NCI-H2227 treated with DMSO at 0.1 percent for 48 hours (cell line): ENCODE results near the gene EML5.
A peak's percentile ranks its signal among the peaks of the same experiment; 100 is the strongest.
"Not testable (repeated sequence)": the region's sequence is repeated elsewhere in the genome, so short reads cannot be mapped to it uniquely, and the experiment has no call there.

Experiments used
- DNase-seq: peaks from one replicate; lab custom pipeline; 2025; lab: John Stamatoyannopoulos, UW

Gene EML5

DNA sequence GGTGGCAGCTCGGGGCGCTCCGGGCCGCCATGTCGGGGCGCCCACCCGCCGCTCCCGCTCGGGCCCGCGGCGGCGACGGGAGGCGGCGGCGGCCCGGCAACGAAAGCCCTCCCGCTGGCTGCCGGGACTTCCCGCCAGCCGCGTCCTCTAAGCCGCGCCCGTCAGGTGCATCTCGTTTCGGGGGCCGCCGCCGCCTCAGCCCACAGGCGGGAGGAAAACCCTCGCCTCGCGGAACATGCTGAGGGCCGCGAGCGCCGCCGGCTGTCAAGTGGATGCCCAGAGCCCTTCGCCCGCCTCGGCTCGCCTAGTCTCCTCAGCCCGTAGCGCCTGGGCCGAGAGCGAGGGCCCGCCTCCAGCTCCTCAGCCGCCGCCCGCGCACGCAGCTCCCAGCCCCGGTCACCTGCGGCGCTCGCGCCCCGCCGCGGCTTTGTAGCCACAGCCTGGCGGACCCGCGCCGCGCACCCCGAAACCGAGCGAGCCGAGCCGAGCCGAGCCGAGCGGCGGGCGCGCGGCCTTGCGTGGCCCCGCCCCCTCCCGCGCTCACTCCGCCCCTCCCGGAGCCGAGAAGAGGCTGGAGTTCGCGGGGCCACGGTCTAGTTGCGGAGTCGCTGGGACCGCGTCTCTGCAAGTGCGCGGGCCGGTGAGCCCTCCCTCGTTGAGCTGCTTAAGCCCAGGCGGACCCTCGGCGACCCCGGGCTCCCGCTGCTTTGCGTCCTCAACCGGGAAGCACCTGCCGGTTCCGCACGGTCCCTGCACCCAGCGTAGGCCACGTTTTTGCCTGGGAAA is at the start of gene EML5:
Gene EML5 (minus strand): TSS at position 481 of the 786 bp plus-strand sequence. CDS start 450 bp downstream, at position 31.
- peak; percentile 74 for DNase-seq

- DNase-seq: no peak
These were observed 49.7 kb upstream of the EML5 start for GRCh38 chr14:88842414-88842813.

DNA sequence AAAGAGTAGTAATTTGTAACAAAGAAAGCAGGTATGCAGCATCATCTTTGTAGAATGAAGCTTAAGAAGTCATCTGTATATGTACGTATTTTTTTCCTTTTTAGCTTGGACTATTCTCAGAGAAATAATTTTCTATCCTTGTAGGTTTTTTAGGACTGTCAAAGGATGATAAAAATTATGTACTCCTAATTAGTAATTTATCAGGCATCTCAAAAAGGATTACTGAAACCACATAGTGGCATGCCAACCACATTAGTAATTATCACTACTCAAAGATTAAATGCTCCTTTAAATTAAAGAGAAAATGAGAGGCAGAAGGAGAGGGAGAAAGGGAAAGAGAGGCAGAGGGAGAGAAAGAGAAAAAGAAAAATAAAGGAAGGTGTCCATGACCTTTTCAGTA is 49.0 kb upstream of the EML5 start:
- DNase-seq: no peak

GRCh38 chr14:88840926-88841325 is 48.2 kb upstream of the EML5 start:
- no peak for DNase-seq

DNA sequence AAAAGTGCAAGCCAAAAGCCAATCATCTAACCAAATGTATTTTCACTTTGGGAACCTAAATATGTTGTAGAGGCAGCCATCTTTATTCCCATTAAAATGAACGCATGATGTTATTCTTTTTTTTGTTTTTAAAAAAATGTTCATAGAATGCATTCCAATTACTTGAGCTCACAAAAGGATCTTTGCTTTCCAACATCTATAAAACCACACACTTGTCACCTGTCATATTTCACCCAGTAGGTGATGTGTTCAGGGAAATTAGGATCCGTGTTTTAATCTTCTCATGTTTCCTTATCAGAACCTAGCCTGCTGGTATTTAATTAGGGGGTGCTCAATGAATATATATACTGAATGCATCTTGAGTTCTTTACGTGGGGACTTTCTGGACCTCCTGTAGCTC is 45.3 kb upstream of the EML5 start:
- DNase-seq: no peak

GRCh38 chr14:88837495-88837894 is 44.7 kb upstream of the EML5 start:
- DNase-seq: no peak

DNA sequence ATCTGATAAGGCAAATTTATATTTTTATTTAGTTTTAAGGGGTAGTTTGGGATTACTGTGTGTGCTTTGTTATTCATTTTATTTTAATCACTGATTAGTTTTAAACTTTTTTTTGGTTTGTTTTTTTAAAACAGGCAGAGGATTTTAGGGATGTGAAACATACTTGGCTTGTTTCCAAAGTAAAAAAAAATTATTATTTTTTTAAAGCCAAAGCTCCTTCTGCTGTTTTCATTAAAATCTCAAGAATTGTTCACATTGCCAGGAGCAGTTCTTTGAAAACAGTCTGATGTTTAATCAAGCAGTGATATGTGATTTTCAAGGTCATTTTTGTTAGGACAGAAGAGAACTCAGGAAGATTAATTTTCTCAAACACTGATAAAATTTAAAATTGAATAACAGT is 42.9 kb upstream of the EML5 start:
- no peak for DNase-seq

DNA sequence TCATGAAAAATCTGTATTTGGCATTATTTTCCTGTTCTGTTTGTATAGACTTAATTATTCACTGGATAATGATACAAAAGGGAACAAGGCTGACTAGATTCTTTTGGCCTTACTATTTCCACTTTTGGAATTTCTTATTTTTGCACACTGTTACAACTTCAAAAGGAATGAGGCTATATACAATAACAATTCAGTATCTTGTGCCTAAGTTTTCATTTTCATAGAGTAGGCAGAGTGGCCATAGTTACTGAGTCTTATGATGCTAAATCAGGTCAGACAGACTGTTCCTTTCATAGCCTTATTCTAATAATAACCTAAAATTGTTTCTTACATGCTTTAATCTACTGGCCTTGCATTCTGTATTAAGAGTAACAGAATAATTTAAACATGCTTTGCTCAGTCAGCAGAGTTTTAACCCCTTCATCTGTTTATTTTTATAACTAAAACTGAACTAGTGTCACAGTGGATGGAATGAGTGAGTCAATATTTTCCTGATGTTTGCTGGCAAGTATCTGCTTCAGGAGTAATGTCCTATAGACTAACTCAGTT is 42.2 kb upstream of the EML5 start:
- no peak for DNase-seq

DNA sequence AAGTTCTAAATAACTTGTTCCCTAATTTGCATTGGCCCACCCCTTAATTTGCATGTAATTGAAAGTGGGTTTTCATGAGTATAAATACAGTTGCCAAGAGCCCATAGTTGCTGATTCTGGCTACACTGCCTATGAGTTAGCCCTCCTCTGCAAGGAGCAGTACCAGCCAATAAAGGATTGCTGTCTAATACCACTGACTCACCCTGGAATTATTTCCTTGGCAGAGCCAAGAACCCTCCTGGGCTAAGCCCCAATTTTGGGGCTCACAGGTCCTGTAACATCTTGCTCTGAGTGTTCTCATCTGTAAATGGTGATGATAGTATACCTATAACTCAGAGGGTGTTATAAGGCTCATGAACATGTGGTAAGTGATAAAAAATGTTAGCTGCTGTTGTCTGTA is 38.5 kb upstream of the EML5 start:
- DNase-seq: no peak

- DNase-seq: peak; percentile 46
These were observed 37.0 kb upstream of the EML5 start for GRCh38 chr14:88829685-88830302.

DNA sequence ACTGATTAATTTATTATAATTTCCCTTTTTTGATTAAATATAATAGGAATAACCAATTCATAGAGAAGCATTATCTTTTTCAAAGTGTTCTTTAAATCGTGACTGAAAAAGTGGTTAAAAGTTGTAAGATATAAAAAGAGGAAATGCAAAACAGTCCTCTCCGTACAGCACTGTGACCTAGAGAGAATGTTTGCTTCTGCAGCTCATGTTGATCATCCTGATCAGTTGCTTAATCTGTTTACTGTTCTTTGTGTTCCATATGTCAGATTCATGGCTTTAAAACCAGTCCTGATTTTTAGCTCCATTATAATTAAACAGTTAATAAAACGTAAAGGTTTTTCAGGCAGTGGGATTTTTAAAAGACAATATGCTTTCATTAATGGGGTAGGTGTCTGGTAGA is 36.4 kb upstream of the EML5 start:
- DNase-seq: no peak

- peak; percentile 52 for DNase-seq
These were observed 32.8 kb upstream of the EML5 start for GRCh38 chr14:88825503-88825902.

DNA sequence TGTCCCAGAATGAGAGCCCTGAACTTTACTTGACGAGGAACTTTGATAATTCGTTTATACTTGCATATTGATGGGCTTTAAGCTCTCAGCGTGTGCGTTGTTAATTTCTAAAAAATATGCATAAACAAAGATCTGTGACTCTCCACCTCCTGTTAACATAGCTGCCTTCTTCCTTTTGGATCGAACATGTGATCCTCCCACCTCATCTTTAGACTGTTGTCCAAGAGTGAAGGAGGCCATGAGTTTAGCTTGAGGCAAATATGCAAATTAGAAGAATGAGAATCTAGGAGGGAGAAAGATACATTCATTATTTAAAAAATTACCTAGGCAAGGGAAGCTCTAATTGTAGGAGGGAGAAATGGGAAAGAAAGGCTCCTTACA is 32.3 kb upstream of the EML5 start:
- no peak for DNase-seq

DNA sequence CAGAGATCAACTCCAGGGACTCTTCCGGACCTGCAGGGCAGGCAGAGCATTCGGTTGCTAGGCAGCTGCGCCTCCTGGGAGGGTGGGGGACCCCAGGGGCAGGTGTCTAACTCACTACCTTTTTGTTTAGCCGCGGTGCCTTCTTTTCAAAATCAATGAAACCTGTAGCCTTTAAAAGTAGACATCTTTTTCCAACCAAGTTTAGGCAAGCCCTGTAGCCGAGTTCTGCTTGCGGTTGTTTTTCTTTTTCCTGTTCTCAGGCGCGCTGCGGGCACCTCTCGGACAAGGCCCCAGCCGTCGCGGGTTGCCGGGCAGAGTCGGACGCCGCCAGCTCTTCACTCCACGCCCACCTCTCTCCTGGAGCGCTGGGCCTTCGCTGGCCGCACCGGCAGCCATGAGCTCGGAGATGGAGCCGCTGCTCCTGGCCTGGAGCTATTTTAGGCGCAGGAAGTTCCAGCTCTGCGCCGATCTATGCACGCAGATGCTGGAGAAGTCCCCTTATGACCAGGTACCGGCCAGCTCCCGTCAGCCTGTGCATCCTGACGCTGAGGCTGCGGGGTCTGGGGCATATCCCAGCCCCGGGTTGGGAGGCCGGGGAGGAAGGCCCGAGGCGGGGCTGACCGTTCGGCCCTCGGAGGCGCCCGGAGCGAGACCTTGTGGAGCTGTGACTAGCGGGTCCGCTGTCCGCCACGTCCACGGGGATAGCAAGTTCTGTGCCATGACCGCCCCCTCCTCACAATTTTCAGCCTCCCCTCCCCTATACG is 31.7 kb upstream of the EML5 start, which contains the start of gene TTC8:
Gene TTC8 (plus strand): TSS at position 338 of the 764 bp plus-strand sequence. CDS start 57 bp downstream, at position 395.
- peak; percentile 95 for DNase-seq

DNA sequence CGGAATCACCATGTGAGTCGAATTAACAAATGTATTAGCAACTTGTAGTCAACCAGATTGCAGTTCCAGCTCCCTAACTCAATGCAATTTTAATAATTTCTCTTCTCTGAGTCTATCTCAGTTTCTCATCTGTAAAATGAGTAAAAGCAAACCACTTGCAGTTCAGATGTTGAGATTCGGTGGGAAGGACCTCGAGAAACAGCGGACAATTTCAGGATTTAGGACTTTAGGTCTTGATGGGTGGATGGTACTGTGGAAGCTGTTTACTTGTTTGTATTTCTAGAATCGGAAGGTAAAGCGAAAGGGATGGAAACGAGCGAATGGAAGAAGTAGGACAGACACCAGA is 31.2 kb upstream of the EML5 start:
- no peak for DNase-seq

- no peak for DNase-seq
These were observed 29.1 kb upstream of the EML5 start for GRCh38 chr14:88821888-88822287.

GRCh38 chr14:88821378-88821777 is 28.6 kb upstream of the EML5 start:
- DNase-seq: no peak

GRCh38 chr14:88819674-88820073 is 26.9 kb upstream of the EML5 start:
- DNase-seq: not testable (repeated sequence)

- no peak for DNase-seq
These were observed 25.3 kb upstream of the EML5 start for GRCh38 chr14:88818018-88818417.

DNA sequence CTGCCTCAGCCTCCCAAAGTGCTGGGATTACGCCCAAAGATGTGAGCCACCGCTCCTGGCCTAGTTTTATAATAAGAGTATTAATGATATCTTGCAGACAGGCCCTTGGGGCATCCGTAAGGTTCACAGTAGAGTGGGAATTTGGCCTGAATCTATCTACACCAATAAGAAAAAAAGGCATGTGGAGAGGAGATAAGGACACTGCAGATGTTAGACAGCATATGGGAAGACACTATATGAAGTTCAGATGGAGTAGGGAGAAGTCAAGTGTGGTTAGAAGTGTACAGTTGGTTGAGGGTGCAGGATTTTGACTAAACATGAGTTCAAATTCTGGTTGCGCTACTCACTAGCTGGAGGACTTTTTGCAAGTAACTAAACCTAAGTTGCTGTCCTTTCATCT is 23.2 kb upstream of the EML5 start:
- no peak for DNase-seq

DNA sequence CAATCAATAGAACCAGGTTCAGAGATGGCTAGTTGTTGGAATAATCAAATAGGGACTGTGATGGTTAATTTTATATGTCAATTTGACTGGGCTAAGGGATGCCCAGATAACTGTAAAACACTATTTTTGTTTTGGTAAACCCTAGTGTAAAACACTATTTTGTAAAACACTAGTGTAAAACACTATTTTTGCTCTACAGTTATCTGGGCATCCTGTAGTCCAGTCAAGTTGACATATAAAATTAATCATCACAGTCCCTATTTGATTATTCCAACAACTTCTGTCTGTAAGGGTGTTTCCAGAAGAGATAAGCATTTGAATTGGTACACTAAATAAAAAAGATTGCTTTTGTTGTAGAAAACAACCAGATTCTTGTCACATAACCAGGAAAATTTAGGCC is 15.6 kb upstream of the EML5 start:
- no peak for DNase-seq

- no peak for DNase-seq
These were observed 11.7 kb upstream of the EML5 start for GRCh38 chr14:88804477-88804876.

GRCh38 chr14:88804035-88804434 is 11.3 kb upstream of the EML5 start:
- no peak for DNase-seq
